GM21390 (cell line): ENCODE results near the gene CCL8.
"Not testable (repeated sequence)": the region's sequence is repeated elsewhere in the genome, so short reads cannot be mapped to it uniquely, and the experiment has no call there.

ENCODE experiments used
- ATAC-seq: cut with Tn5 transposase; IDR thresholded peaks from one replicate; pipeline ENCODE4 v1.9.1; 2021; ENCODE audit not compliant: unreplicated experiment

The CCL8 gene

GRCh38 chr17:34313164-34313563 lies 6.1 kb upstream of the CCL8 start:
- no peak for ATAC-seq

DNA sequence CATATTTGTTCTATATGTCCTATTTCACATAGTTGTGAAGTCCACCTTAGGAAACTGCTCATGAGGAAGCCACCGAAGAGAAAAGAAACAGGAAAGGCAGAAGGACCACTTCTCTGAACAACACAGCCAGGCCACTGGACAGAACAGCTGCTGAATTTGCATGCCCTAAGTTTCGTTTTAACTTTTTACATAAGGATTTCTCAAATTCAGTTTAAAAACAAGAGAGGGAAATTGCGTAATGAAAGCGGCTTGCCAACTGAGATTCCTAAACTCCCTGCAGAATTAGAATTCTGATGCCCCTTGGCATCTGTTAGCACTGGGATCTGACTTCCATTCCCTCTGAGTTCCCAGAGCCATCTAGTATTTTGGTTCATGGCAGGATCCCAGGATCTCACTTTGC lies 5.0 kb upstream of the CCL8 start:
- no peak for ATAC-seq

GRCh38 chr17:34318474-34318873 lies 761 bp upstream of the CCL8 start:
- no peak for ATAC-seq

DNA sequence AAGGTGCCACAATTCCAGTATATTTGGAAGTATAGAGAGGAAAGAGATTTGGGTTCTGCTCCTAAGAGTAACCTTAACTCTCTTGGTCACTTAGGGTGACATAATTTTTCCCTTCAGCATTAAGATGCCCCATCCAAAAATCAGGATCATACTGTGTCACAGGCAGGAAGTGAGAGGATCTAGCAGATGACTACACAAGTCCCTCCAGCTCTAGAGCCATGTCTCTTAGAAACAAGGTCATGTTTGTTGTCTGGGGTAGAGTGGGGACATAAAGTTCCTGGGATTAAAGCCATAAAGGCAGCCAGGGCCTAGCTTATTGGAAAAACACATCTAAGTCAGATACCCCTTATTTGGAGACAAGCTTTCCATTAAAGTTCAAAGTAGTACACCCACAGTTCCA lies 2.7 kb downstream of the CCL8 start:
- ATAC-seq: no peak

DNA sequence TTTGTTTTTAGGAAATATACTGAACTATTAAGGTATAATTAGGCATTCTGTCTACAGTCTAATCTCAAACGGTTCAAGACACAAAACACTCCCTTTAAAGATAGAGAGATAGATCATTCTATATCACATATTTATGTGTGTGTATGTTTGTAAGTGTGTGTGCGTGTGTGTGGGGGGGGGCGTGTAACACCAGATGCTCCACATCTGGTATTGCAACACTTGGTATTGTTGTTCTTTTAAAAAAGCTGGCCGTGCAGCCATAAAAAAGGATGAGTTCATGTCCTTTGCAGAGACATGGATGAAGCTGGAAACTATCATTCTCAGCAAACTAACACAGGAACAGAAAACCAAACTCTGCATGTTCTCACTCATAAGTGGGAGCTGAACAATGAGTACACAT lies 8.3 kb downstream of the CCL8 start:
- ATAC-seq: not testable (repeated sequence)

GRCh38 chr17:34337701-34338100 lies 18.5 kb downstream of the CCL8 start:
- ATAC-seq: no peak

DNA sequence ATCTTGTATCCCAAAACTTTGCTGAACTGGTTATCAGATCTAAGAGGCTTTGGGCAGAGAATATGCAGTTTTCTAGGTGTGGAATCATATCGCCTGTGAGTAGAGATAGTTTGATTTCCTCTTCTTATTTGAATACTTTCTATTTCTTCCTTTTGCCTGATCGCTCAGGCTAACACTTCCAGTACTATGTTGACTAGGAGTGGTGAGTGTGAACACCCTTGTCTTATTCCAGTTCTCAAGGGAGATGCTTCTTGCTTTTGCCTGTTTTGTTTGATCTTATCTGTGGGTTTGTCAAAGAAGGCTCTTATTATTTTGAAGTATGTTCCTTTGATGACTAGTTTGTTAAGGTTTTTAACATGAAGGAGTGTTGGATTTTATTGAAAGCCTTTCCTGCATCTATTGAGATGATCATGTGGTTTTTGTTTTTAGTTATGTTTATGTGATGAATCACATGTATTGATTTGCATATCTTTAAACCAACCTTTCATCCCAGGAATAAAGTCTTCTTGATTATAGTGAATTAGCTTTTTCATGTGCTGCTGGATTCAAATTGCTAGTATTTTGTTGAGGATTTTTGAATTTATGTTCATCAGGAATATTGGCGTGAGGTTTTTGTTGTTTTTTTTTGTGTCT lies 20.0 kb downstream of the CCL8 start:
- ATAC-seq: no peak

GRCh38 chr17:34341916-34342315 lies 22.7 kb downstream of the CCL8 start:
- no peak for ATAC-seq

DNA sequence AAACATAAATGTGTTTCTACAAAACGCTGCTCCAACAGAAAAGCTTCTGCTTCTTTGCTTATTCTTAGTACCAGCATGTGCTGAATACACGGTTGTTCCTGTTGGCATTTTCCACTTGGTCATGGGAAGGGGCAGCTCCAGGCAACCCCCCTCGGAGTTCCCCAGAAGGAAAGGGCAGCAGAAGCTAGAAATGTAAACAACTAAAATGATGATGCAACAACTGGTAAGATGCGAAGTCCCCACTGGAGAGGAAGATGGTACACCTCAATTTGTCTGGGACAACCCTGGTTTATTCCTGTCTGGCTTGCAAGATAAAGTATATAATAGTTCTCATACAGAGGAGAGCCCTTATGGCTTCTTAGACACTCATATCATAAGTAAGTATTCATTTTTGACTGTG lies 27.8 kb downstream of the CCL8 start:
- no peak for ATAC-seq

- ATAC-seq: no peak
Observed at GRCh38 chr17:34349751-34350150, 30.5 kb downstream of the CCL8 start.

DNA sequence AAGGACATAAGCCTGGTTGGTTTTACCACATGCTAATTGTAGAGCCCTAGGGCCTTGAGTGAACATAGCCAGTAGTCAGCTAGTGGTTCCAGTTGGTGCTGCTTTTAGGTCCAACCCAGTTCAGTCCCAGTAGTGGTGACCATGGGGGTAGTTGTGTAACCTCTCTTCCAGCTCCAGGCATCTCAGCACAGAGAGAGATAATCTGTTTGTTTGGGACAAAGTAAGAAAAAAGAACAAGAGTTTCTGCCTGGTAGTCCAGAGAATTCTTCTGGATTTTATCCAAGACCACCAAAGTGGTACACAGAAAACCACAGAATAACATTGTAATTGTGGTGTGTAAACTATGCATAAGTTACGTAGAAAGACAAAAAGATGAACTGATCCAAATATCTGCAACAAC lies 31.9 kb downstream of the CCL8 start:
- no peak for ATAC-seq

GRCh38 chr17:34352191-34352590 lies 33.0 kb downstream of the CCL8 start:
- ATAC-seq: no peak

GRCh38 chr17:34354637-34355036 lies 35.4 kb downstream of the CCL8 start:
- no peak for ATAC-seq

GRCh38 chr17:34356194-34356593 lies 37.0 kb downstream of the CCL8 start, which contains the start of gene CCL13:
CCL13 (plus strand) TSS chr17:34356480; CDS start chr17:34356527, 47 bp downstream.
- no peak for ATAC-seq

GRCh38 chr17:34357398-34357797 lies 38.2 kb downstream of the CCL8 start:
- no peak for ATAC-seq

DNA sequence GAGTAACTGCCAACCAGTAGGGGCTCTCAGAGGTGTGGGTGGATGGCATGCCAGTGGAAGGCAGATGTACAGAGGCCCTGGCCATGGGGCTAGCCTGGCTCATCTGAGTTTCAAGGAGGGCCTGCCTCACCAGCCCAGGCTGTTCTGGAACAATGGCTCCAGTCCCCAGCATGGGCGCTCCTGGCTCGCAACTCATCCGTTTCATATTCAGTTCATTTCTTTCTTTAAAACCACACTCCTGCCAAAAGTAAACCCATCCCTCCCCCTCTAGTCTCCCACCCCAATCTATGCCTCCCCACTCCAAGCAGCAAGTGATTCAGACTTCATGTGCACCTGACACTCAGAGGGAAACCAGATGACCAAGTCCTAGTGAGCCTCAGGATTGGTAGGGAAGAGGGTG lies 39.4 kb downstream of the CCL8 start:
- ATAC-seq: no peak

DNA sequence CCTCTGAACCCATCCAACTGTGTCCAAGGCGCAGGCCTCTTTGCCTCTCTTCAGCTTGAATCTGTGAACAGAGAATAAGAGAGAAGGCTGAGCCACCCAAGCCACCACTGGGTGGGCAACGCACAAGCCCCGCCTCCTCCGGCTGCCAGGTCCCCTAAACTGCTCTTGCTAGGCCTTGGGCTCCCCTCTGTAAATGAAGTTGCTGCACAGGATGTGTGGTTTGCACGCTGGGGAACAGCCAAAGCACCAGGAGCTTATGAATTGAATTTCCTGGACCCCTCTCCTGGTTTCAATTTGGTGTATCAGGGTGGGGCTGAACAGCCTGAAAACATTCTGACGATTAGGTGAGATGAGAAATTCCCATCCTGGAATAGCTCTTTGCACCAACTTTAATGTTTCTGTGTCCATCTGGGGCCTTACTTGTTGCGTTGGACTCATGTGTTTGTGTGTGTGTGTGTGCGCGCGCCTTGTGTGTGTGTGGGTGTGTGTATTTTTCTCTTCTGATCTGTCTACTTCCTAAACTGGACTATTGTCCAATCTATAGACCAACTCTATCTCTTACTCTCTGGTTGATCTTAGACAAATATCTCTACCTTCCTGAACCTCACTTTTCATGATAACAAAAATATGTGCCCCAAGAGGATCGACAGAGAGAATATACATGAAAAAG lies 41.5 kb downstream of the CCL8 start:
- no peak for ATAC-seq

- peak; percentile 58 for ATAC-seq
Observed at GRCh38 chr17:34361478-34362061, 42.3 kb downstream of the CCL8 start.

GRCh38 chr17:34363183-34363661 lies 44.0 kb downstream of the CCL8 start, which contains the start of gene CCL1:
CCL1 (minus strand) TSS chr17:34363233; CDS start chr17:34363161, 72 bp downstream.
- ATAC-seq: no peak

- no peak for ATAC-seq
Observed at GRCh38 chr17:34364751-34365150, 45.5 kb downstream of the CCL8 start.

GRCh38 chr17:34365340-34365739 lies 46.1 kb downstream of the CCL8 start:
- ATAC-seq: no peak

DNA sequence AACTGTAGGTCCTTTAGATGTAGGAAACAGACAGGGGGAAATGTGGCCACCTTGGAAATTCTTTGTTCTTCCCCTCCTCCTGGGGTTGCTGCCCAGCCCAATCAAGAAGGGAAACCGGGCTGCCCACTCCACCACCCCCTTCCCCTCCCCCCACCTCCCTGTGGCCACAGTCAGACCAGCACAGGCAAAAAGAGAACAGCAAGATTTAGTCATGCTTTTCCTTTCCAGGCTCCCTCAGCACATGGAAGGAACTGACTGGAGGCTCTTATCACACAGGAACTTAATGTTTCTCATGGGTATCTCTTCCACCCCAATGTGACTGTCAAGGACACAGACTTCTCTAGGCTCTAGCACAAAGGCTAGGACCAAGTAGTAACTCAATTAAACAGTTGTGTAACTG lies 46.8 kb downstream of the CCL8 start:
- ATAC-seq: no peak
